Fibroblast of mammary gland (primary cell): Measurements from ENCODE around the gene COL21A1.
A peak's percentile ranks its signal among the peaks of the same experiment; 100 is the strongest.

Experiments used
- DNase-seq: peaks from one replicate; pipeline ENCODE4 v3.0.0-alpha.2; 2010; ENCODE audit warnings: low read depth
- H3K4me3 ChIP-seq: 2 replicates; pipeline ENCODE4 v1.5.1; 2011; ENCODE audit warnings: low read depth, mild to moderate bottlenecking, low read length, moderate library complexity; ENCODE audit not compliant: control insufficient read depth
- TF ChIP-seq, protein P1 (sequence below): conservative IDR thresholded peaks from 2 replicates; pipeline ENCODE4 v1.5.1; 2011; ENCODE audit warnings: low read depth, low read length, inconsistent platforms; ENCODE audit not compliant: control insufficient read depth, insufficient read depth

Gene COL21A1

DNA sequence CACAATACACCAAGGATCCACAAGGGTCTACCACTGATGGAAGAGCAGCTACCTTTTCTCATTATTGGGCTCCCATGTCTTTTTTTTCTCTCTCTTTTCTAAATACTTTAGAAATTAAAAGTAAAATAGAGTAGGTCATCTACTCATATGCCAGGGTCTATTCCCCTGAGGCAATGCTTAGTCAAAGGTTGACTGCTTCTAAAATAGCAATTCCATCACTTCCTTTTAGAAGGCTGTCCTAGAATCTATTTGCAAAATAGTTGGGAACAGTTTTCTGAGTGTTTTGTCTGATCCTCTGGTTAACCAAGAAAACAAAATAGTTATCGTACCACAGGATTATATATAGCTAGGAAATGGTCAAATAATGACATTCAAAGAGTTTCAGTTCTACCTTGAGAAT, 174.1 kb downstream of the COL21A1 start:
- peak overlapping the region; percentile 6 for H3K4me3 ChIP-seq
- peak; percentile 91 for DNase-seq
- TF ChIP-seq, protein P1, sequence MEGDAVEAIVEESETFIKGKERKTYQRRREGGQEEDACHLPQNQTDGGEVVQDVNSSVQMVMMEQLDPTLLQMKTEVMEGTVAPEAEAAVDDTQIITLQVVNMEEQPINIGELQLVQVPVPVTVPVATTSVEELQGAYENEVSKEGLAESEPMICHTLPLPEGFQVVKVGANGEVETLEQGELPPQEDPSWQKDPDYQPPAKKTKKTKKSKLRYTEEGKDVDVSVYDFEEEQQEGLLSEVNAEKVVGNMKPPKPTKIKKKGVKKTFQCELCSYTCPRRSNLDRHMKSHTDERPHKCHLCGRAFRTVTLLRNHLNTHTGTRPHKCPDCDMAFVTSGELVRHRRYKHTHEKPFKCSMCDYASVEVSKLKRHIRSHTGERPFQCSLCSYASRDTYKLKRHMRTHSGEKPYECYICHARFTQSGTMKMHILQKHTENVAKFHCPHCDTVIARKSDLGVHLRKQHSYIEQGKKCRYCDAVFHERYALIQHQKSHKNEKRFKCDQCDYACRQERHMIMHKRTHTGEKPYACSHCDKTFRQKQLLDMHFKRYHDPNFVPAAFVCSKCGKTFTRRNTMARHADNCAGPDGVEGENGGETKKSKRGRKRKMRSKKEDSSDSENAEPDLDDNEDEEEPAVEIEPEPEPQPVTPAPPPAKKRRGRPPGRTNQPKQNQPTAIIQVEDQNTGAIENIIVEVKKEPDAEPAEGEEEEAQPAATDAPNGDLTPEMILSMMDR, result no peak

GRCh38 chr6:56072856-56073255, 174.5 kb downstream of the COL21A1 start:
- TF ChIP-seq, protein P1, result no peak
- H3K4me3 ChIP-seq, result peak overlapping the region; percentile 6
- DNase-seq, result peak; percentile 90

DNA sequence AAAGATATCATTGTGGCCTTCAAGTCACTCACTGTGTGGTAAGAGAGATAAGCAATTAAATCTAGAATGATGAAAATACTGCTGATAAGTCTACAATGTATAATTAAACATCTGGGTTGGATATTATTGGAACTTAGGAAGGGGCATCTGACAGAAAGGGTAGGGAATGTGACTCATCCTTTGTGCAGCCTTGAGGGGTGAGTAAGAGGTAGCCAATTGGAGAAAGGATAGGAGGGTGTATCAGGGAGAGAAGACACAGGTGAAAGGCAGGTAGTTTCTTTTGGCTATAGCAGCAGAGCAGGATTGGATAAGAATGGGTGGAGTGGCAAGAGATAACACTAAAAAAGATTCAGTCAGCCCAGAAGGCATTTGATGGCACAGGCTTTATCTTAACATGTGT, 182.0 kb downstream of the COL21A1 start:
- no peak overlapping the region for H3K4me3 ChIP-seq
- DNase-seq, result no peak
- TF ChIP-seq, protein P1, result no peak

DNA sequence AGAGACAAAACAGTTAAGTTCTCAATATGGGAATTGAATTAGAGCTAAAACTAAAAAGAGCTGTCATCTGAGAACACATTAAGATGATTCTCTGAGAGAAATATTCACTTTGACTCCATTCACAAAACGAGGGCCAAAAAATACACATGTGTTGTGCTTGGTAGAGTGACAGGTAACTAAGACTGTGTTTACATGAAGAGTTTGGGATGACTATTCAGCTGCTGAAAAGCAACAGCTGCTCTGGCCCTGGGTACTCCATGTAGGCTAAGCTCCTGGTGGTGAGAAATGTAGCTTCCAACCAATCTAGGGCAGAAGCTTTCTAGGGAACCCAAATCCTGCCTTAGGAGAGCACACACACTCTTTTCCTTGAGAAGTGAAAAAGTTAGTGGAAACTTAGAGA, 184.5 kb downstream of the COL21A1 start:
- DNase-seq, result peak; percentile 27
- no peak overlapping the region for H3K4me3 ChIP-seq
- TF ChIP-seq, protein P1, result no peak

DNA sequence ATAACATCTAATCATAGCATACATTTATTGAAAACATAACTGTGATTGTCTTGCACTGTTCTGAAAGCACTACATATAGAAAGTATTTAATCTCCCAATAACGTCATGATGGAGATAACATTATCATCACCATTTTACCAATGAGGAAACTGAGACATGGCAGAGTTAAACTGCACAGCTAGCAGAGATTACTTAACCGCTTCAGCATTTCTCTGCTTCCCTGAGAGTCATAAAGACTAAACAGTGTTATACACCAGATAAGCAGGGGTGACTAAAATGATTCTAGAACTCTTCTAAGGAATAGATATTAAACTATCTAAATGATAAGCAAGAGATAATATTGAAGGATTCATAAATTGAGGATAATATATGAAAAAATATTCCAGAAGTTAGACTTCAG, 188.7 kb downstream of the COL21A1 start:
- DNase-seq, result no peak
- TF ChIP-seq, protein P1, result no peak
- H3K4me3 ChIP-seq, result no peak overlapping the region

DNA sequence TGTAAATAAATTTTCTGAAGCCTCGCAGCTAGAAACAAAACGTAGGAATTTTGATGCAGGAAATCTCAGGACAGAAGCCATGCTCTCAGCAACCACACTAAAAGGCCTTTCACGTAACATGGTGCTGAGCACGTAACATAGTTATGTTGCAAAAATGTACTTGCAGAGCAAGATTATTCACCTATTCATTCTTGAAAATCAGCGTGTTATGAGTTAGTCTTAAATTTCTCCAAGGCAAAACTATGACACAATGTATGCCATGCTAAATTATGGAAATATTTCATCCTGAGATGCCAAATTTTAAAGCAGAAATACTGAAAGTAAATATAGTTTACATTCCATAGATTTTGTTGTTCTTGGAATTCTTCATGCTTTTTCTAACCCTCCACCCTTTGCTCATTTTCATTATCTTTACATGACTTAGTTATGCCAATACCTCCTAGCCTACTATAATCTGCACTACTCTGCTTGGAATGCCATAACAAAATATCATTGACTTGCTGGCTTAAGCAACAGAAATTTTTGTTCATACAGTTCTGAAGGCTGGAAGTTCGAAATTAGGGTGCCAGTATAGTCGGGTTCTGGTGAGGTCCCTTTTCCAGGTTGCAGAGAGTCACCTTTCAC, 192.2 kb downstream of the COL21A1 start:
- no peak overlapping the region for H3K4me3 ChIP-seq
- DNase-seq, result no peak
- TF ChIP-seq, protein P1, result no peak

DNA sequence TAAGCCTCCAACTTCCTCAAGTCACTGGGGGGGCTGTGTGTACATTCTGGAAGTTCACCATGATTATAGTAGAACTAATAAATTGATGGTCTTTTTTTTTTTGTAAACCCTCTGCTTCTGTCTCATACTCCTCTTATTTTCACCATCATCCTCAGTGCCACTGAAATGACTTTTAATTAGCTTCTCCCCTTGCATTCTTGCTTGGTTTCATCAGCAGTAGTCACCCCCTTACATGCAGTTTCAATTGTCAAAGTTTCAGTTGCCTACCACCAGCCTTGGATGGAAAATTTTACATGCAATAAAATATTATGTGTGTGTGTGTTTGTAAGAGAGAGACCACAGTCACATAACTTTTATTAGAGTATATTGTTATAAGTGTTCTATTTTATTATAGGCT, 196.2 kb downstream of the COL21A1 start:
- no peak overlapping the region for H3K4me3 ChIP-seq
- TF ChIP-seq, protein P1, result no peak
- DNase-seq, result no peak
